Ovary (tissue), 9 donors: Measurements from ENCODE around the gene THSD7A. TPM values are rescaled to one million over a fixed set of nuclear protein-coding genes. Genes with fewer than 3 reads are reported as not detected.

Source experiments
- DNase-seq, 5 donors: peaks; one replicate each; pipeline ENCODE4 v3.0.0-alpha.2; 2019 to 2020
- H3K27ac ChIP-seq, 2 donors: fragments of 200-600 bp; one replicate each; pipeline versions ENCODE4 v1.5.1 to v1.8.0; 2019 to 2022
- H3K27me3 ChIP-seq: fragments of 200-600 bp; one replicate; pipeline ENCODE4 v1.8.0; 2022
- H3K36me3 ChIP-seq: fragments of 200-600 bp; sonication (generic); one replicate; pipeline ENCODE4 v1.5.1; 2019
- H3K4me1 ChIP-seq: one replicate; pipeline ENCODE4 v1.8.1; 2013; ENCODE audit warnings: mild to moderate bottlenecking, moderate library complexity; ENCODE audit not compliant: insufficient read depth
- H3K4me3 ChIP-seq: fragments of 200-600 bp; sonication (generic); one replicate; pipeline ENCODE4 v1.5.1; 2017
- H3K9me3 ChIP-seq, 2 donors: fragments of 200-600 bp in 1 of 2; sonication (generic) in 1 of 2; one replicate each; pipeline versions ENCODE4 v1.5.1 to v1.8.1; 2013 to 2019; ENCODE audit warnings: mild to moderate bottlenecking in 1 of 2, moderate library complexity in 1 of 2
- EP300 ChIP-seq: sonication (generic); formaldehyde crosslinking; IDR thresholded peaks from one replicate; pipeline ENCODE4 v1.6.1; 2017; ENCODE audit warnings: antibody characterized with exemption
- POLR2A ChIP-seq: fragments of 450-650 bp; IDR thresholded peaks from one replicate; pipeline ENCODE4 v1.6.1; 2017; ENCODE audit warnings: antibody characterized with exemption, mild to moderate bottlenecking, moderate library complexity
- WGBS, 3 donors: extraction: QIAGEN DNeasy Blood & Tissue Kit in 1 of 3; methylation state at CpG; one replicate each; pipeline versions ENCODE4 v1.1.5 to v1.1.7; 2013 to 2017; 5-methylcytosine and 5-hydroxymethylcytosine counted together
- intact Hi-C, 4 donors: fragments of 100-400 bp; cut with DNase I; formaldehyde crosslinking; loops; one replicate each; pipeline versions ENCODE4 v1.11.0 to v1.15.1; 2022 to 2023
- polyA plus RNA-seq, 2 donors: library from polyadenylated mRNA; stranded (reverse); fragments of 200-250 nt in 1 of 2; fragments of 350-450 nt in 1 of 2; fragmentation: Illumina TruSeq in 1 of 2; extraction: RNeasy Lipid Tissue Mini Kit (QIAGEN cat#74804) in 1 of 2; gene quantifications; one replicate each; pipeline ENCODE4 v1.2.3, GENCODE V29; 2013 to 2014
- total RNA-seq, 7 donors: library from RNA; depleted of rRNA in 2 of 7; stranded (reverse); fragments of >200 nt in 2 of 7; fragmentation: NEBNext Ultra II Directional in 3 of 7; extraction: Animal tissue kit (Norgen Biotek cat#: 25700) in 3 of 7; gene quantifications; one replicate each; pipeline versions ENCODE4 v1.1.0 to v1.2.4, GENCODE V29; 2016 to 2023
- TF ChIP-seq, protein P1 (sequence below), 3 donors: fragments of 450-650 bp in 2 of 3; fragments of 200-600 bp in 1 of 3; IDR thresholded peaks; one replicate each; pipeline versions ENCODE4 v1.5.1 to v1.8.0; 2016 to 2022; ENCODE audit warnings: antibody characterized with exemption in 3 of 3, mild to moderate bottlenecking in 1 of 3
- donor health status: DM: no; HTN: no; CAD: no; lungs with moderate emphysema.
- donor health status: DM: no; HTN: no; CAD: no.
- donor health status: Bipolar disorder and iron deficiency.
- donor health status: DM: yes; HTN: yes; CAD: no.
- donor health status: DM: no; HTN: no; CAD: no.
- donor health status: DM: yes; HTN: yes; CAD: no.

Gene THSD7A
- total and polyA plus RNA-seq, 9 donors, result 1.8 to 12.1 (median 3.6) TPM

DNA sequence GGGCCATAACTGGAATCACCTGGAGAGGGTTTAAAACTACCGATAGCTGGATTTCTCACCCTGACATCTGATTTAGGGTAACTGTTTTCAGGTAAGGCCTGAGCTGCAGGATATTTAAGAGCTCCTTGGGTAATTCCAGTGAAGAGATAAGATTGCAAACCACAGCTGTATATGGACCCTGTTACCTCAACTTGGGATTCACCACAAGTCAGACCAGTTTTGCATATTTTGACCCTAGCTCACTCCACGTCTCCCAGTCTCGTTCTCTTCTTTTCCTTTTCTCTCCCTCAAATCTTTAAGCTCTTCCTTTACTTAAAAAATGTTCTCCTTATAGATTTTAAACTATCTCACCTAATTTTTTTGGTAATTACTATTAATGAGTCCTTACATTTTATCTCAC lies 264.4 kb downstream of the THSD7A start:
- Histone ChIP-seq H3K9me3 (no peaks in the 10 kb centered on the region), H3K4me3 (no peak overlapping the region), H3K27ac (no peak overlapping the region), H3K36me3 (no peaks in the 10 kb centered on the region), H3K27me3 (no peaks in the 10 kb centered on the region), H3K4me1 (no peaks in the 10 kb centered on the region)
- TF ChIP-seq POLR2A (no peak), EP300 (no peak)
- TF ChIP-seq, protein P1, sequence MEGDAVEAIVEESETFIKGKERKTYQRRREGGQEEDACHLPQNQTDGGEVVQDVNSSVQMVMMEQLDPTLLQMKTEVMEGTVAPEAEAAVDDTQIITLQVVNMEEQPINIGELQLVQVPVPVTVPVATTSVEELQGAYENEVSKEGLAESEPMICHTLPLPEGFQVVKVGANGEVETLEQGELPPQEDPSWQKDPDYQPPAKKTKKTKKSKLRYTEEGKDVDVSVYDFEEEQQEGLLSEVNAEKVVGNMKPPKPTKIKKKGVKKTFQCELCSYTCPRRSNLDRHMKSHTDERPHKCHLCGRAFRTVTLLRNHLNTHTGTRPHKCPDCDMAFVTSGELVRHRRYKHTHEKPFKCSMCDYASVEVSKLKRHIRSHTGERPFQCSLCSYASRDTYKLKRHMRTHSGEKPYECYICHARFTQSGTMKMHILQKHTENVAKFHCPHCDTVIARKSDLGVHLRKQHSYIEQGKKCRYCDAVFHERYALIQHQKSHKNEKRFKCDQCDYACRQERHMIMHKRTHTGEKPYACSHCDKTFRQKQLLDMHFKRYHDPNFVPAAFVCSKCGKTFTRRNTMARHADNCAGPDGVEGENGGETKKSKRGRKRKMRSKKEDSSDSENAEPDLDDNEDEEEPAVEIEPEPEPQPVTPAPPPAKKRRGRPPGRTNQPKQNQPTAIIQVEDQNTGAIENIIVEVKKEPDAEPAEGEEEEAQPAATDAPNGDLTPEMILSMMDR (IDR thresholded peaks at IDR 0.05), result no peak
- intact Hi-C loops, result no loop called here
- WGBS, 3 donors, result 91 to 92% (median 91%) methylated on average over 3 of the region's 3 CpGs
- no peak for DNase-seq

- no peak overlapping the region for H3K4me3 ChIP-seq
- no peak for DNase-seq
- no peaks in the 10 kb centered on the region for H3K27me3 ChIP-seq
- no peak overlapping the region for H3K27ac ChIP-seq
- H3K36me3 ChIP-seq, result no peaks in the 10 kb centered on the region
- intact Hi-C loops, result no loop called here
- WGBS, 3 donors, result 47 to 54% (median 48%) methylated on average over 2 of the region's 2 CpGs
- H3K9me3 ChIP-seq, result no peaks in the 10 kb centered on the region
- H3K4me1 ChIP-seq, result no peaks in the 10 kb centered on the region
- TF ChIP-seq, protein P1 (IDR thresholded peaks at IDR 0.05), result no peak
- no peak for TF ChIP-seq EP300
Measured at GRCh38 chr7:11557627-11558026, 274.4 kb downstream of the THSD7A start.

DNA sequence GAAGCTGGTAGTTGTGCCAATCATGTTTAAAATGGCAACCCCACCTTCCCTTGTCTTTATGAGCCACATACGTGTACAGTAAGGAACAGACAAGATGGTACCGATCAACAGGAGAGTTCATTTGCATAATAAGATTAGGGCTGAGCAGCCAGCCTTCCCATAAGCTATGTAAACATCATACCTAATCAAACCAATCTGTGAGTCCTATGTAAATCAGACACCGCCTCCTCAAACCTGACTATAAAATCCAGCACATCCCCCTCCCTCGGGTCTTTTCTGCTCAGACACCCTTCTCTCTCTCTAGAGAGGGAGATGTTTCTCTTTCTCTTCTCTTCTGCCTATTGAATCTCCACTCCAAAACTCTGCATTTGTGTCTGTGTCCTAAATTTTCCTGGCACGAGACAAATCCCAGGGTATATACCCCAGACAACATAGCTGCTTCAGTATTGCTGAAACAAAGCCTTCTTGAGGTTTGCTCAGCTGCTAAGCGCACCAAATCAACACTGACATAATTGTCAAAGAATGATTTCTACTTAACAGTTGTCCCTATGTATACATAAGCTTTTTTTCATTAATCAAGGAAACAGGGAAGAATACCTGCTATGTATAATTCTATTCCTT lies 279.2 kb downstream of the THSD7A start:
- no peak for TF ChIP-seq EP300
- TF ChIP-seq, protein P1 (IDR thresholded peaks at IDR 0.05), result no peak
- TF ChIP-seq POLR2A, result no peak
- 76 to 87% (median 85%) methylated on average over 6 of the region's 6 CpGs for WGBS, 3 donors
- Histone ChIP-seq H3K36me3 (no peaks in the 10 kb centered on the region), H3K9me3 (no peaks in the 10 kb centered on the region), H3K4me3 (no peak overlapping the region), H3K27ac (no peak overlapping the region), H3K4me1 (no peaks in the 10 kb centered on the region), H3K27me3 (no peaks in the 10 kb centered on the region)
- intact Hi-C loops, result no loop called here
- no peak for DNase-seq

GRCh38 chr7:11551470-11551869 lies 280.5 kb downstream of the THSD7A start:
- Histone ChIP-seq H3K27me3 (no peaks in the 10 kb centered on the region), H3K27ac (no peak overlapping the region), H3K9me3 (no peaks in the 10 kb centered on the region), H3K36me3 (no peaks in the 10 kb centered on the region), H3K4me1 (no peaks in the 10 kb centered on the region), H3K4me3 (no peak overlapping the region)
- no peak for DNase-seq
- TF ChIP-seq, protein P1 (IDR thresholded peaks at IDR 0.05), result no peak
- TF ChIP-seq POLR2A (no peak), EP300 (no peak)
- intact Hi-C loops, result no loop called here
